GM19035 (cell line): ENCODE data around the gene SPIRE1.
"Not testable (repeated sequence)": the region's sequence is repeated elsewhere in the genome, so short reads cannot be mapped to it uniquely, and the experiment has no call there.

Experiments
- ATAC-seq: cut with Tn5 transposase; IDR thresholded peaks from one replicate; pipeline ENCODE4 v1.9.1; 2021; ENCODE audit not compliant: unreplicated experiment

The SPIRE1 gene

GRCh38 chr18:12556946-12557806 lies 100.7 kb downstream of the SPIRE1 start:
- no peak for ATAC-seq

GRCh38 chr18:12554796-12555388 lies 103.0 kb downstream of the SPIRE1 start:
- ATAC-seq: no peak

GRCh38 chr18:12552879-12553242 lies 105.0 kb downstream of the SPIRE1 start:
- ATAC-seq: no peak

- ATAC-seq: not testable (repeated sequence)
Measured at GRCh38 chr18:12551943-12552878, 105.7 kb downstream of the SPIRE1 start.

GRCh38 chr18:12551466-12551865 lies 106.4 kb downstream of the SPIRE1 start:
- ATAC-seq: not testable (repeated sequence)

GRCh38 chr18:12543697-12544096 lies 114.2 kb downstream of the SPIRE1 start:
- no peak for ATAC-seq

GRCh38 chr18:12540751-12541150 lies 117.2 kb downstream of the SPIRE1 start:
- no peak for ATAC-seq

- not testable (repeated sequence) for ATAC-seq
Measured at GRCh38 chr18:12539158-12539557, 118.7 kb downstream of the SPIRE1 start.

- ATAC-seq: no peak
Measured at GRCh38 chr18:12534820-12535219, 123.1 kb downstream of the SPIRE1 start.

- ATAC-seq: no peak
Measured at GRCh38 chr18:12532661-12533060, 125.2 kb downstream of the SPIRE1 start.

GRCh38 chr18:12531749-12532148 lies 126.2 kb downstream of the SPIRE1 start:
- no peak for ATAC-seq

- no peak for ATAC-seq
Measured at GRCh38 chr18:12520442-12520992, 137.4 kb downstream of the SPIRE1 start.

GRCh38 chr18:12518832-12519531 lies 138.9 kb downstream of the SPIRE1 start:
- no peak for ATAC-seq

GRCh38 chr18:12518326-12518725 lies 139.6 kb downstream of the SPIRE1 start:
- no peak for ATAC-seq

GRCh38 chr18:12517142-12517825 lies 140.6 kb downstream of the SPIRE1 start:
- no peak for ATAC-seq

GRCh38 chr18:12516049-12516630 lies 141.8 kb downstream of the SPIRE1 start:
- ATAC-seq: no peak

GRCh38 chr18:12515550-12515949 lies 142.4 kb downstream of the SPIRE1 start:
- ATAC-seq: no peak

- no peak for ATAC-seq
Measured at GRCh38 chr18:12507007-12507406, 150.9 kb downstream of the SPIRE1 start.

GRCh38 chr18:12500986-12501385 lies 156.9 kb downstream of the SPIRE1 start:
- ATAC-seq: no peak

GRCh38 chr18:12497839-12498238 lies 160.1 kb downstream of the SPIRE1 start:
- ATAC-seq: no peak
